ENCODE results near the gene ZNF507. TPM values are rescaled to one million over a fixed set of nuclear protein-coding genes. Genes with fewer than 3 reads are reported as not detected.

Gene ZNF507
- total and polyA plus RNA-seq, 4 donors, result 2.9 to 14.1 (median 7.1) TPM

DNA sequence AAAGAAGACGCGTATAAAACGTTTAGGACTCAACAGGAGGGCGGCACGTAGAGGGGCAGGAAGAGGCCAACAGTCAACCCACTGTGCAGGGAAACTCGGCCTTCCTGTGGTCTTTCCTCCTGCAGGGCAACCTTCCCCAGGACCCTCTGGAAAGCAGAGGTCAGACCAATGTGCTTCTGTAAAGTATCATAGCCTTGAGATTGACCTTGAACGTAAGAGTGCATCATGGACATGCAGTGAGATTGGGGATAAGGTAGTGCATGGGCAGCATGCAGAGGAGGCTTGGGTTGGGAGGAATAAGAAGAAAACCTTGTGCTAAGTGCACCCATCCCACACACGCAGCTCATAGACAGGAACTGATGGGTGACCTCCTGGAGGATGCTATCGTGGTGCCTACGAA lies 34.0 kb upstream of the ZNF507 start:
- Histone ChIP-seq H3K36me3 (ENCODE audit: control insufficient read depth in 4 of 4, insufficient read depth in 3 of 4, low read depth in 1 of 4, low read length in 3 of 4) (no peaks in the 10 kb centered on the region), H3K9me3 (ENCODE audit: control insufficient read depth in 4 of 4, low read length in 3 of 4) (no peaks in the 10 kb centered on the region), H3K27me3 (ENCODE audit: control insufficient read depth in 4 of 4, insufficient read depth in 4 of 4, low read length in 3 of 4) (no peaks in the 10 kb centered on the region), H3K27ac (ENCODE audit: low read depth in 1 of 2, low read length in 2 of 2) (no peak overlapping the region), H3K4me1 (ENCODE audit: control insufficient read depth in 4 of 4, insufficient read depth in 4 of 4, low read length in 3 of 4) (no peaks in the 10 kb centered on the region), H3K4me3 (ENCODE audit: low read depth in 1 of 3, low read length in 3 of 3) (no peak overlapping the region), H3K9ac (ENCODE audit: low read depth in 1 of 2, low read length in 2 of 2) (no peak overlapping the region)
- no peak for DNase-seq (ENCODE audit: low spot score)
- WGBS, result 83% methylated on average over 10 of the region's 10 CpGs
- TF ChIP-seq HNF4G (IDR thresholded peaks at IDR 0.05) (no peak), RAD21 (IDR thresholded peaks at IDR 0.05) (no peak)
- TF ChIP-seq, protein P1, sequence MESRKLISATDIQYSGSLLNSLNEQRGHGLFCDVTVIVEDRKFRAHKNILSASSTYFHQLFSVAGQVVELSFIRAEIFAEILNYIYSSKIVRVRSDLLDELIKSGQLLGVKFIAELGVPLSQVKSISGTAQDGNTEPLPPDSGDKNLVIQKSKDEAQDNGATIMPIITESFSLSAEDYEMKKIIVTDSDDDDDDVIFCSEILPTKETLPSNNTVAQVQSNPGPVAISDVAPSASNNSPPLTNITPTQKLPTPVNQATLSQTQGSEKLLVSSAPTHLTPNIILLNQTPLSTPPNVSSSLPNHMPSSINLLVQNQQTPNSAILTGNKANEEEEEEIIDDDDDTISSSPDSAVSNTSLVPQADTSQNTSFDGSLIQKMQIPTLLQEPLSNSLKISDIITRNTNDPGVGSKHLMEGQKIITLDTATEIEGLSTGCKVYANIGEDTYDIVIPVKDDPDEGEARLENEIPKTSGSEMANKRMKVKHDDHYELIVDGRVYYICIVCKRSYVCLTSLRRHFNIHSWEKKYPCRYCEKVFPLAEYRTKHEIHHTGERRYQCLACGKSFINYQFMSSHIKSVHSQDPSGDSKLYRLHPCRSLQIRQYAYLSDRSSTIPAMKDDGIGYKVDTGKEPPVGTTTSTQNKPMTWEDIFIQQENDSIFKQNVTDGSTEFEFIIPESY (IDR thresholded peaks at IDR 0.05), result no peak

DNA sequence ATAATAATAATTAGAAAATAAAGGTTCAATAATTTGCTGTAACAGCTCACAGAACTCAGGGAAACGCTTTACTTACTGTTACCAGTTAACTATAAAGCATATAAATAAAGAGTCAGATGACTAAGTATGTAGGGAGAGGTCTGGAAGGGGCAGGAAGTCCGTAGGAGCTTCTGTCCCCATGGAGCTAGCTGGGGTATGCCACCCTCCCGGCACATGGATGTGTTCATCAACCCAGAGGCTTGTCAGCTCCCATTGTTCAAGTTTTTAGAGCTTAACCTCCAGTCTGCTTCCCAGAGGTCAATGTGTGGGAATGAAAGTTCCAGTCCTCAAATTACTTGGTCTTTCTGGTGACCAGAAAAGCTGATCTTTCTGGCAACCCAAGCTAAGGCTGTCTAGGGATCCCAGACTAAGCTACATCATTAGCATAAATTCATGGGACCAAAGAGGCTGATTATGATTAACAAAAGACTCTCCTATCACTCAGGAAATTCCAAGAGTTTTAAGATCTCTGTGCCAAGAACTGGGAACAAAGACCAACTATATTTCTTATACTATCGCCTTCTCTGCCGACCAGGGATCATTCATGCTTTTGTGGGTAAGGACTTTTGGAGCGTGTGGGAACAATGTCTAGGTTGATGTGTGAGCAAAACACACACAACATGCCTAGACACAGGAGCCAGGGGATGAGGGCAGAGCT lies 31.7 kb upstream of the ZNF507 start:
- no peak overlapping the region for H3K9ac ChIP-seq (ENCODE audit: low read depth in 1 of 2, low read length in 2 of 2)
- TF ChIP-seq HNF4G (IDR thresholded peaks at IDR 0.05) (no peak), YY1 (IDR thresholded peaks at IDR 0.05) (no peak)
- TF ChIP-seq, protein P2, sequence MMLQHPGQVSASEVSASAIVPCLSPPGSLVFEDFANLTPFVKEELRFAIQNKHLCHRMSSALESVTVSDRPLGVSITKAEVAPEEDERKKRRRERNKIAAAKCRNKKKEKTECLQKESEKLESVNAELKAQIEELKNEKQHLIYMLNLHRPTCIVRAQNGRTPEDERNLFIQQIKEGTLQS (IDR thresholded peaks at IDR 0.05), result no peak
- TF ChIP-seq, protein P3, sequence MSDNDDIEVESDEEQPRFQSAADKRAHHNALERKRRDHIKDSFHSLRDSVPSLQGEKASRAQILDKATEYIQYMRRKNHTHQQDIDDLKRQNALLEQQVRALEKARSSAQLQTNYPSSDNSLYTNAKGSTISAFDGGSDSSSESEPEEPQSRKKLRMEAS (IDR thresholded peaks at IDR 0.05), result no peak

DNA sequence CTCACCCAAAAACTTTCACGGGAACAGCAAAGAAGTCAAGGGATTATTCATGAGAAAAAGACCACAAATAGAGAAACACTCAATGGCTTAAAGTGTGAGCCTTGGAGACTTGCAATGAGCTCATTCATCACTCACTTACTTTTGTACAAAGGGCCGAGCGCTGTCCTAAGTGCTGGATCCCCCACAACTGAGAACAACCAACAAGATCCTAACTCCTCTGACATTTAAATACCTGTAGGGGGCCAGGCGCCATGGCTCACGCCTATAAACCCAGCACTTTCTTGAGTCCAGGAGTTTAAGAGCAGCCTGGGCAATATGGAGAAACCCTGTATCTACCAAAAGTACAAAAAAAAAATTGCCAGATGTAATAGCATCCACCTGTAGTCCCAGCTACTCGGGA lies 29.4 kb upstream of the ZNF507 start:
- H3K9ac ChIP-seq (ENCODE audit: low read depth in 1 of 2, low read length in 2 of 2), result no peak overlapping the region
- DNase-seq (ENCODE audit: low spot score), result no peak
- no peaks in the 10 kb centered on the region for H3K4me1 ChIP-seq (ENCODE audit: control insufficient read depth in 4 of 4, insufficient read depth in 4 of 4, low read length in 3 of 4)
- H3K9me3 ChIP-seq (ENCODE audit: control insufficient read depth in 4 of 4, low read length in 3 of 4), result no peaks in the 10 kb centered on the region
- peaks cover 0 to 3% (median 0%) of the 10 kb centered on the region in 4 donors for H3K27me3 ChIP-seq (ENCODE audit: control insufficient read depth in 4 of 4, insufficient read depth in 4 of 4, low read length in 3 of 4)
- WGBS, result 82% methylated on average over 6 of the region's 6 CpGs
- no peak overlapping the region for H3K4me3 ChIP-seq (ENCODE audit: low read depth in 1 of 3, low read length in 3 of 3)
- no peaks in the 10 kb centered on the region for H3K36me3 ChIP-seq (ENCODE audit: control insufficient read depth in 4 of 4, insufficient read depth in 3 of 4, low read depth in 1 of 4, low read length in 3 of 4)
- H3K27ac ChIP-seq (ENCODE audit: low read depth in 1 of 2, low read length in 2 of 2), result no peak overlapping the region
- TF ChIP-seq FOXA2 (IDR thresholded peaks at IDR 0.05) (no peak), EGR1 (IDR thresholded peaks at IDR 0.05; ENCODE audit: low read depth in 2 of 2) (no peak), SP1 (IDR thresholded peaks at IDR 0.05) (no peak), HNF4G (IDR thresholded peaks at IDR 0.05) (no peak), HNF4A (conservative IDR thresholded peaks at IDR 0.05) (no peak), FOXA1 (IDR thresholded peaks at IDR 0.05) (no peak), TAF1 (conservative IDR thresholded peaks at IDR 0.05) (no peak), NR2F2 (IDR thresholded peaks at IDR 0.05) (no peak), RXRA (IDR thresholded peaks at IDR 0.05) (no peak), RAD21 (IDR thresholded peaks at IDR 0.05) (no peak), YY1 (IDR thresholded peaks at IDR 0.05) (no peak)
- TF ChIP-seq, protein P4, sequence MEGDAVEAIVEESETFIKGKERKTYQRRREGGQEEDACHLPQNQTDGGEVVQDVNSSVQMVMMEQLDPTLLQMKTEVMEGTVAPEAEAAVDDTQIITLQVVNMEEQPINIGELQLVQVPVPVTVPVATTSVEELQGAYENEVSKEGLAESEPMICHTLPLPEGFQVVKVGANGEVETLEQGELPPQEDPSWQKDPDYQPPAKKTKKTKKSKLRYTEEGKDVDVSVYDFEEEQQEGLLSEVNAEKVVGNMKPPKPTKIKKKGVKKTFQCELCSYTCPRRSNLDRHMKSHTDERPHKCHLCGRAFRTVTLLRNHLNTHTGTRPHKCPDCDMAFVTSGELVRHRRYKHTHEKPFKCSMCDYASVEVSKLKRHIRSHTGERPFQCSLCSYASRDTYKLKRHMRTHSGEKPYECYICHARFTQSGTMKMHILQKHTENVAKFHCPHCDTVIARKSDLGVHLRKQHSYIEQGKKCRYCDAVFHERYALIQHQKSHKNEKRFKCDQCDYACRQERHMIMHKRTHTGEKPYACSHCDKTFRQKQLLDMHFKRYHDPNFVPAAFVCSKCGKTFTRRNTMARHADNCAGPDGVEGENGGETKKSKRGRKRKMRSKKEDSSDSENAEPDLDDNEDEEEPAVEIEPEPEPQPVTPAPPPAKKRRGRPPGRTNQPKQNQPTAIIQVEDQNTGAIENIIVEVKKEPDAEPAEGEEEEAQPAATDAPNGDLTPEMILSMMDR (IDR thresholded peaks at IDR 0.05; ENCODE audit: low read depth, low read length, missing input control), result no peak
- TF ChIP-seq, protein P3 (IDR thresholded peaks at IDR 0.05), result no peak
- TF ChIP-seq, protein P2 (IDR thresholded peaks at IDR 0.05), result no peak
- TF ChIP-seq, protein P1 (IDR thresholded peaks at IDR 0.05), result no peak
- TF ChIP-seq, protein P5, sequence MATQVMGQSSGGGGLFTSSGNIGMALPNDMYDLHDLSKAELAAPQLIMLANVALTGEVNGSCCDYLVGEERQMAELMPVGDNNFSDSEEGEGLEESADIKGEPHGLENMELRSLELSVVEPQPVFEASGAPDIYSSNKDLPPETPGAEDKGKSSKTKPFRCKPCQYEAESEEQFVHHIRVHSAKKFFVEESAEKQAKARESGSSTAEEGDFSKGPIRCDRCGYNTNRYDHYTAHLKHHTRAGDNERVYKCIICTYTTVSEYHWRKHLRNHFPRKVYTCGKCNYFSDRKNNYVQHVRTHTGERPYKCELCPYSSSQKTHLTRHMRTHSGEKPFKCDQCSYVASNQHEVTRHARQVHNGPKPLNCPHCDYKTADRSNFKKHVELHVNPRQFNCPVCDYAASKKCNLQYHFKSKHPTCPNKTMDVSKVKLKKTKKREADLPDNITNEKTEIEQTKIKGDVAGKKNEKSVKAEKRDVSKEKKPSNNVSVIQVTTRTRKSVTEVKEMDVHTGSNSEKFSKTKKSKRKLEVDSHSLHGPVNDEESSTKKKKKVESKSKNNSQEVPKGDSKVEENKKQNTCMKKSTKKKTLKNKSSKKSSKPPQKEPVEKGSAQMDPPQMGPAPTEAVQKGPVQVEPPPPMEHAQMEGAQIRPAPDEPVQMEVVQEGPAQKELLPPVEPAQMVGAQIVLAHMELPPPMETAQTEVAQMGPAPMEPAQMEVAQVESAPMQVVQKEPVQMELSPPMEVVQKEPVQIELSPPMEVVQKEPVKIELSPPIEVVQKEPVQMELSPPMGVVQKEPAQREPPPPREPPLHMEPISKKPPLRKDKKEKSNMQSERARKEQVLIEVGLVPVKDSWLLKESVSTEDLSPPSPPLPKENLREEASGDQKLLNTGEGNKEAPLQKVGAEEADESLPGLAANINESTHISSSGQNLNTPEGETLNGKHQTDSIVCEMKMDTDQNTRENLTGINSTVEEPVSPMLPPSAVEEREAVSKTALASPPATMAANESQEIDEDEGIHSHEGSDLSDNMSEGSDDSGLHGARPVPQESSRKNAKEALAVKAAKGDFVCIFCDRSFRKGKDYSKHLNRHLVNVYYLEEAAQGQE (IDR thresholded peaks at IDR 0.05), result no peak

More for the DNA sequence above, 31.7 kb upstream of the ZNF507 start:
- Histone ChIP-seq H3K4me1 (ENCODE audit: control insufficient read depth in 4 of 4, insufficient read depth in 4 of 4, low read length in 3 of 4) (no peaks in the 10 kb centered on the region), H3K9me3 (ENCODE audit: control insufficient read depth in 4 of 4, low read length in 3 of 4) (no peaks in the 10 kb centered on the region), H3K27me3 (ENCODE audit: control insufficient read depth in 4 of 4, insufficient read depth in 4 of 4, low read length in 3 of 4) (no peaks in the 10 kb centered on the region), H3K36me3 (ENCODE audit: control insufficient read depth in 4 of 4, insufficient read depth in 3 of 4, low read depth in 1 of 4, low read length in 3 of 4) (no peaks in the 10 kb centered on the region), H3K27ac (ENCODE audit: low read depth in 1 of 2, low read length in 2 of 2) (no peak overlapping the region), H3K4me3 (ENCODE audit: low read depth in 1 of 3, low read length in 3 of 3) (no peak overlapping the region)
- WGBS, result 61% methylated on average over 6 of the region's 6 CpGs
- no peak for DNase-seq (ENCODE audit: low spot score)

All from liver (tissue), 9 donors.